ENCODE data around the gene ARHGAP20. TPM values are rescaled to one million over a fixed set of nuclear protein-coding genes. Genes with fewer than 3 reads are reported as not detected.

ARHGAP20 gene
- total RNA-seq, result 1 to 10 TPM; 5.1 to 9.4 (median 6.9) TPM

- Histone ChIP-seq H3K36me3 (no peaks in the 10 kb centered on the region), H3K9me3 (no peaks in the 10 kb centered on the region), H3K27ac (replicated peaks in 1 of 4) (peak within 1 kb of the TSS; percentile 88 to 93 (median 90)), H3K27me3 (no peaks in the 10 kb centered on the region), H3K4me3 (peak within 1 kb of the TSS; percentile 66 to 87 (median 83)), H3K4me1 (peaks cover 15 to 52% (median 29%) of the 10 kb centered on the region in 4 donors)
- WGBS, result 2% methylated on average over 24 of the region's 109 CpGs
- TF ChIP-seq POLR2A (IDR thresholded peaks at IDR 0.05; ENCODE audit: low read depth), result no peak
- peak; percentile 12 to 57 for TF ChIP-seq POLR2AphosphoS5 (IDR thresholded peaks at IDR 0.05)
- TF ChIP-seq EP300 (IDR thresholded peaks at IDR 0.05), result no peak
- intact Hi-C loops (cut with DNase I), result loop anchor here (5.0 kb wide), 1 partner anchor 520 kb away; no protein-coding TSS in a partner anchor
- DNase-seq (ENCODE audit: extremely low spot score), result peak; percentile 93
Observed at GRCh38 chr11:110711776-110712658, at the start of gene ARHGAP20. TSS of gene ARHGAP20 (minus strand) at chr11:110712437. CDS start at chr11:110712231, 206 bp downstream.

- Histone ChIP-seq H3K9me3 (no peaks in the 10 kb centered on the region), H3K36me3 (no peaks in the 10 kb centered on the region), H3K4me3 (no peak overlapping the region), H3K27me3 (no peaks in the 10 kb centered on the region), H3K4me1 (peaks cover 5 to 40% (median 33%) of the 10 kb centered on the region in 4 donors), H3K27ac (replicated peaks in 1 of 4) (no peak overlapping the region)
- intact Hi-C loops (cut with DNase I), result no loop called here
- no peak for TF ChIP-seq POLR2AphosphoS5 (IDR thresholded peaks at IDR 0.05)
- TF ChIP-seq CTCF (IDR thresholded peaks at IDR 0.05), result no peak
- TF ChIP-seq EP300 (IDR thresholded peaks at IDR 0.05), result no peak
- TF ChIP-seq POLR2A (IDR thresholded peaks at IDR 0.05; ENCODE audit: low read depth), result no peak
- 69% methylated on average over 1 of the region's 1 CpG for WGBS
- DNase-seq (ENCODE audit: extremely low spot score), result no peak
Observed at GRCh38 chr11:110761991-110762390, 49.8 kb upstream of the ARHGAP20 start.

- H3K27me3 ChIP-seq, result no peaks in the 10 kb centered on the region
- 100% methylated on average over 2 of the region's 2 CpGs for WGBS
- no peaks in the 10 kb centered on the region for H3K9me3 ChIP-seq
- no peak overlapping the region for H3K27ac ChIP-seq (replicated peaks in 1 of 4)
- DNase-seq (ENCODE audit: extremely low spot score), result no peak
- intact Hi-C loops (cut with DNase I), result no loop called here
- TF ChIP-seq EP300 (IDR thresholded peaks at IDR 0.05), result no peak
- no peak for TF ChIP-seq CTCF (IDR thresholded peaks at IDR 0.05)
- TF ChIP-seq POLR2A (IDR thresholded peaks at IDR 0.05; ENCODE audit: low read depth), result no peak
- TF ChIP-seq POLR2AphosphoS5 (IDR thresholded peaks at IDR 0.05), result no peak
- no peaks in the 10 kb centered on the region for H3K36me3 ChIP-seq
- peaks cover 5 to 40% (median 33%) of the 10 kb centered on the region in 4 donors for H3K4me1 ChIP-seq
- H3K4me3 ChIP-seq, result no peak overlapping the region
Observed at GRCh38 chr11:110761131-110761530, 48.9 kb upstream of the ARHGAP20 start.

- H3K36me3 ChIP-seq, result no peaks in the 10 kb centered on the region
- no peak for TF ChIP-seq EP300 (IDR thresholded peaks at IDR 0.05)
- TF ChIP-seq POLR2AphosphoS5 (IDR thresholded peaks at IDR 0.05), result no peak
- no peak for TF ChIP-seq CTCF (IDR thresholded peaks at IDR 0.05)
- TF ChIP-seq POLR2A (IDR thresholded peaks at IDR 0.05; ENCODE audit: low read depth), result no peak
- H3K9me3 ChIP-seq, result no peaks in the 10 kb centered on the region
- peaks cover 5 to 40% (median 33%) of the 10 kb centered on the region in 4 donors for H3K4me1 ChIP-seq
- intact Hi-C loops (cut with DNase I), result no loop called here
- no peak overlapping the region for H3K4me3 ChIP-seq
- H3K27me3 ChIP-seq, result no peaks in the 10 kb centered on the region
- peak overlapping the region in 1 of 4 donors; percentile 14 for H3K27ac ChIP-seq (replicated peaks in 1 of 4)
- DNase-seq (ENCODE audit: extremely low spot score), result no peak
- 0% methylated on average over 3 of the region's 3 CpGs for WGBS
Observed at GRCh38 chr11:110759972-110760381, 47.7 kb upstream of the ARHGAP20 start.

Data from esophagus muscularis mucosa (tissue), 4 donors.